Loucy (cell line): ENCODE data around the gene XPNPEP2.

Source experiments
- H2AFZ ChIP-seq: fragments of 200-600 bp; sonication (generic); 2 replicates; pipeline ENCODE4 v1.6.0; 2016; ENCODE audit warnings: antibody characterized with exemption, mild to moderate bottlenecking, low read length, moderate library complexity
- H3F3A ChIP-seq: fragments of 200-600 bp; 2 replicates; pipeline ENCODE4 v1.6.0; 2016; ENCODE audit warnings: antibody characterized with exemption, low read depth, mild to moderate bottlenecking
- H3K27me3 ChIP-seq: fragments of 200-600 bp; sonication (generic); 2 replicates; pipeline ENCODE4 v1.6.1; 2014; ENCODE audit warnings: low read length, mild to moderate bottlenecking; ENCODE audit not compliant: insufficient read depth, poor library complexity, severe bottlenecking
- H3K36me3 ChIP-seq: fragments of 200-600 bp; sonication (generic); 2 replicates; pipeline ENCODE4 v1.6.1; 2016; ENCODE audit warnings: low read length; ENCODE audit not compliant: insufficient read depth
- H3K4me1 ChIP-seq: fragments of 200-600 bp; sonication (generic); 2 replicates; pipeline ENCODE4 v1.5.1; 2014; ENCODE audit warnings: low read length, mild to moderate bottlenecking; ENCODE audit not compliant: insufficient read depth, poor library complexity, severe bottlenecking
- H3K4me2 ChIP-seq: fragments of 200-600 bp; sonication (generic); 2 replicates; pipeline ENCODE4 v1.6.0; 2014; ENCODE audit warnings: antibody characterized with exemption, low read length, low read depth, mild to moderate bottlenecking; ENCODE audit not compliant: poor library complexity, severe bottlenecking
- H3K4me3 ChIP-seq: fragments of 200-600 bp; sonication (generic); 2 replicates; pipeline ENCODE4 v1.5.1; 2014; ENCODE audit warnings: low read length, mild to moderate bottlenecking, mixed read lengths; ENCODE audit not compliant: poor library complexity, severe bottlenecking
- H3K79me2 ChIP-seq: fragments of 200-600 bp; sonication (generic); 2 replicates; pipeline ENCODE4 v1.6.1; 2014; ENCODE audit warnings: low read length; ENCODE audit not compliant: insufficient read depth
- H3K9ac ChIP-seq: fragments of 200-600 bp; sonication (generic); 2 replicates; pipeline ENCODE4 v1.6.0; 2014; ENCODE audit warnings: mild to moderate bottlenecking, low read depth, low read length, moderate library complexity; ENCODE audit not compliant: poor library complexity, severe bottlenecking
- H3K9me2 ChIP-seq: fragments of 200-600 bp; sonication (generic); replicated peaks from 2 replicates; pipeline ENCODE4 v1.6.1; 2016; ENCODE audit warnings: low read depth, low read length, mixed read lengths
- H3K9me3 ChIP-seq: fragments of 200-600 bp; sonication (generic); 2 replicates; pipeline ENCODE4 v1.6.1; 2014; ENCODE audit warnings: mild to moderate bottlenecking, antibody characterized with exemption, low read length, low read depth; ENCODE audit not compliant: insufficient read depth
- H4K20me1 ChIP-seq: fragments of 200-600 bp; sonication (generic); 2 replicates; pipeline ENCODE4 v1.6.0; 2014; ENCODE audit warnings: antibody characterized with exemption, low read length, mild to moderate bottlenecking; ENCODE audit not compliant: insufficient read depth, poor library complexity, severe bottlenecking
- CTCF ChIP-seq: fragments of 200-600 bp; sonication (generic); conservative IDR thresholded peaks from 2 replicates; pipeline ENCODE4 v1.5.1; 2014; ENCODE audit warnings: mild to moderate bottlenecking, antibody characterized with exemption, low read length
- EZH2phosphoT487 ChIP-seq: fragments of 200-600 bp; IDR thresholded peaks from 2 replicates; pipeline ENCODE4 v1.6.1; 2018; ENCODE audit warnings: antibody characterized with exemption, mild to moderate bottlenecking, moderate library complexity, borderline replicate concordance

Gene XPNPEP2

GRCh38 chrX:129784371-129784770, 45.6 kb downstream of the XPNPEP2 start:
- H3F3A ChIP-seq: peaks cover 3% of the 10 kb centered on the region; the same call in 1 of the 2 replicates

GRCh38 chrX:129785160-129785947, 46.6 kb downstream of the XPNPEP2 start:
- Histone ChIP-seq H3K4me2 (peak overlapping the region; percentile 87), H3K4me3 (peak overlapping the region; percentile 96), H3K79me2 (peaks cover 95% of the 10 kb centered on the region), H3K9ac (peak overlapping the region; percentile 95), H3K9me3 (no peaks in the 10 kb centered on the region), H3K9me2 (no peaks in the 10 kb centered on the region), H3K27me3 (peaks cover 4% of the 10 kb centered on the region), H3F3A (peaks cover 3% of the 10 kb centered on the region; the same call in 1 of the 2 replicates), H3K36me3 (peaks cover 37% of the 10 kb centered on the region), H4K20me1 (peaks cover 70% of the 10 kb centered on the region), H3K4me1 (peaks cover 27% of the 10 kb centered on the region), H2AFZ (no peak overlapping the region)
- no peak for TF ChIP-seq EZH2phosphoT487
- TF ChIP-seq CTCF: no peak

More at GRCh38 chrX:129784371-129784770, 45.6 kb downstream of the XPNPEP2 start:
- TF ChIP-seq EZH2phosphoT487: no peak
- no peak for TF ChIP-seq CTCF
- H3K9me2 ChIP-seq: no peaks in the 10 kb centered on the region
- peaks cover 61% of the 10 kb centered on the region for H4K20me1 ChIP-seq
- H3K9ac ChIP-seq: peak overlapping the region; percentile 95
- peak overlapping the region; percentile 87 for H3K4me2 ChIP-seq
- H3K27me3 ChIP-seq: peaks cover 8% of the 10 kb centered on the region
- H3K4me1 ChIP-seq: peaks cover 28% of the 10 kb centered on the region
- peak overlapping the region; percentile 96 for H3K4me3 ChIP-seq
- H2AFZ ChIP-seq: no peak overlapping the region
- H3K9me3 ChIP-seq: no peaks in the 10 kb centered on the region
- peaks cover 97% of the 10 kb centered on the region for H3K79me2 ChIP-seq
- H3K36me3 ChIP-seq: peaks cover 32% of the 10 kb centered on the region

- H3F3A ChIP-seq: peaks cover 3% of the 10 kb centered on the region; the same call in 1 of the 2 replicates
- H3K4me1 ChIP-seq: peaks cover 27% of the 10 kb centered on the region
- peaks cover 79% of the 10 kb centered on the region for H4K20me1 ChIP-seq
- peak overlapping the region; percentile 95 for H3K9ac ChIP-seq
- no peak overlapping the region for H2AFZ ChIP-seq
- H3K4me3 ChIP-seq: peak overlapping the region; percentile 96
- H3K9me2 ChIP-seq: no peaks in the 10 kb centered on the region
- H3K27me3 ChIP-seq: no peaks in the 10 kb centered on the region
- TF ChIP-seq EZH2phosphoT487 (no peak), CTCF (no peak)
- no peaks in the 10 kb centered on the region for H3K9me3 ChIP-seq
- peak overlapping the region; percentile 87 for H3K4me2 ChIP-seq
- peaks cover 94% of the 10 kb centered on the region for H3K79me2 ChIP-seq
- H3K36me3 ChIP-seq: peaks cover 45% of the 10 kb centered on the region
Observed at GRCh38 chrX:129786210-129786651, 47.5 kb downstream of the XPNPEP2 start.
